Hepatocyte (in vitro differentiated cells): Measurements from ENCODE around the gene ISYNA1. TPM values are rescaled to one million over a fixed set of nuclear protein-coding genes. Genes with fewer than 3 reads are reported as not detected.

Source experiments
- DNase-seq: peaks from one replicate; pipeline ENCODE4 v3.0.0-alpha.2; 2016; ENCODE audit warnings: low spot score
- H2AFZ ChIP-seq: fragments of 200-600 bp; sonication (generic); 2 replicates; pipeline ENCODE4 v1.6.0; 2016; ENCODE audit warnings: antibody characterized with exemption, mild to moderate bottlenecking
- H3K27ac ChIP-seq: fragments of 200-600 bp; sonication (generic); 2 replicates; pipeline ENCODE4 v1.5.1; 2016; ENCODE audit warnings: mild to moderate bottlenecking
- H3K27me3 ChIP-seq: fragments of 200-600 bp; sonication (generic); 2 replicates; pipeline ENCODE4 v1.6.1; 2016
- H3K36me3 ChIP-seq: fragments of 200-600 bp; sonication (generic); replicated peaks from 2 replicates; pipeline ENCODE4 v1.5.1; 2016; ENCODE audit warnings: low read depth; ENCODE audit not compliant: insufficient read depth
- H3K4me1 ChIP-seq: fragments of 200-600 bp; sonication (generic); 2 replicates; pipeline ENCODE4 v1.5.1; 2016; ENCODE audit warnings: mild to moderate bottlenecking, moderate library complexity; ENCODE audit not compliant: insufficient read depth
- H3K4me2 ChIP-seq: fragments of 200-600 bp; sonication (generic); 2 replicates; pipeline ENCODE4 v1.6.0; 2016
- H3K4me3 ChIP-seq: fragments of 200-600 bp; sonication (generic); 2 replicates; pipeline ENCODE4 v1.5.1; 2016; ENCODE audit warnings: mild to moderate bottlenecking
- H3K79me2 ChIP-seq: fragments of 200-600 bp; sonication (generic); 2 replicates; pipeline ENCODE4 v1.6.0; 2017; ENCODE audit warnings: mild to moderate bottlenecking
- H3K9me2 ChIP-seq: fragments of 200-600 bp; sonication (generic); replicated peaks from 2 replicates; pipeline ENCODE4 v1.6.0; 2017; ENCODE audit warnings: mild to moderate bottlenecking; ENCODE audit not compliant: insufficient read depth
- H3K9me3 ChIP-seq: fragments of 200-600 bp; sonication (generic); 2 replicates; pipeline ENCODE4 v1.5.1; 2016; ENCODE audit warnings: low read depth, mild to moderate bottlenecking
- H4K20me1 ChIP-seq: fragments of 200-600 bp; sonication (generic); 2 replicates; pipeline ENCODE4 v1.6.0; 2016; ENCODE audit warnings: mild to moderate bottlenecking; ENCODE audit not compliant: insufficient read depth, poor library complexity, severe bottlenecking
- CTCF ChIP-seq: fragments of 200-600 bp; sonication (generic); IDR thresholded peaks from 2 replicates; pipeline ENCODE4 v1.5.1; 2016; ENCODE audit warnings: antibody characterized with exemption, mild to moderate bottlenecking; ENCODE audit not compliant: poor library complexity
- EZH2 ChIP-seq: fragments of 200-600 bp; sonication (generic); IDR thresholded peaks from 2 replicates; pipeline ENCODE4 v1.6.1; 2016; ENCODE audit warnings: antibody characterized with exemption, mild to moderate bottlenecking, borderline replicate concordance
- EZH2phosphoT487 ChIP-seq: fragments of 200-600 bp; sonication (generic); IDR thresholded peaks from one replicate; pipeline ENCODE4 v1.6.1; 2018; ENCODE audit warnings: antibody characterized with exemption, mild to moderate bottlenecking, low read depth, moderate library complexity; ENCODE audit not compliant: unreplicated experiment, severe bottlenecking
- WGBS: methylation state at CpG from one replicate; pipeline ENCODE4 v1.1.6; 2016; ENCODE audit warnings: low lambda C conversion rate; ENCODE audit errors: missing lambda C conversion rate; 5-methylcytosine and 5-hydroxymethylcytosine counted together
- polyA plus RNA-seq: library from polyadenylated mRNA; unstranded; fragments of >200 nt; fragmentation: Nextera tagmentation; extraction: Ambion mirVana; gene quantifications from 2 replicates; pipeline ENCODE4 v1.2.1, GENCODE V29; 2016
- total RNA-seq: library from RNA; depleted of rRNA; stranded (reverse); fragments of >200 nt; gene quantifications from 2 replicates; pipeline ENCODE4 v1.2.3, GENCODE V29; 2014

ISYNA1 gene
- total RNA-seq (51.5 and 54.9 TPM in 2 replicates), polyA plus RNA-seq (144 and 188 TPM in 2 replicates)

- H4K20me1 ChIP-seq = no peaks in the 10 kb centered on the region
- H3K9me3 ChIP-seq = no peaks in the 10 kb centered on the region
- H3K9me2 ChIP-seq = no peaks in the 10 kb centered on the region
- H2AFZ ChIP-seq = peak within 1 kb of the TSS; percentile 44
- peaks cover 11% of the 10 kb centered on the region for H3K79me2 ChIP-seq
- H3K27ac ChIP-seq = peak within 1 kb of the TSS; percentile 86
- WGBS = under 1% methylated on average over 26 of the region's 99 CpGs
- no peaks in the 10 kb centered on the region for H3K27me3 ChIP-seq
- peak within 1 kb of the TSS; percentile 74 for H3K4me3 ChIP-seq
- H3K4me2 ChIP-seq = peak within 1 kb of the TSS; percentile 95
- H3K36me3 ChIP-seq = no peaks in the 10 kb centered on the region
- no peak for TF ChIP-seq CTCF
- no peak for TF ChIP-seq EZH2phosphoT487
- TF ChIP-seq EZH2 = no peak
- peak; percentile 76 for DNase-seq
- H3K4me1 ChIP-seq = peaks cover 46% of the 10 kb centered on the region
Observed at GRCh38 chr19:18437491-18438330, at the start of gene ISYNA1. TSS of gene ISYNA1 (minus strand) at chr19:18438133. CDS start at chr19:18437979, 154 bp downstream.

- peaks cover 64% of the 10 kb centered on the region for H4K20me1 ChIP-seq
- no peaks in the 10 kb centered on the region for H3K27me3 ChIP-seq
- H3K9me3 ChIP-seq = no peaks in the 10 kb centered on the region
- H2AFZ ChIP-seq = no peak overlapping the region
- H3K4me2 ChIP-seq = peak overlapping the region; percentile 68
- H3K4me1 ChIP-seq = peaks cover 18% of the 10 kb centered on the region
- no peaks in the 10 kb centered on the region for H3K9me2 ChIP-seq
- no peak overlapping the region for H3K27ac ChIP-seq
- DNase-seq = no peak
- WGBS = 97% methylated on average over 8 of the region's 8 CpGs
- peaks cover 95% of the 10 kb centered on the region for H3K79me2 ChIP-seq
- TF ChIP-seq EZH2phosphoT487 = no peak
- H3K36me3 ChIP-seq = no peaks in the 10 kb centered on the region
- no peak overlapping the region for H3K4me3 ChIP-seq
Observed at GRCh38 chr19:18486746-18487145, 48.8 kb upstream of the ISYNA1 start.

- Histone ChIP-seq H3K4me3 (no peak overlapping the region), H4K20me1 (peaks cover 56% of the 10 kb centered on the region)
- 91% methylated on average over 5 of the region's 5 CpGs for WGBS
Observed at GRCh38 chr19:18484992-18485391, 47.1 kb upstream of the ISYNA1 start.

More at GRCh38 chr19:18484992-18485391, 47.1 kb upstream of the ISYNA1 start:
- H3K4me1 ChIP-seq = peaks cover 22% of the 10 kb centered on the region
- DNase-seq = no peak
- no peak overlapping the region for H2AFZ ChIP-seq
- TF ChIP-seq EZH2phosphoT487 (no peak), EZH2 (no peak), CTCF (no peak)
- no peaks in the 10 kb centered on the region for H3K36me3 ChIP-seq
- H3K4me2 ChIP-seq = no peak overlapping the region
- H3K9me3 ChIP-seq = no peaks in the 10 kb centered on the region
- H3K79me2 ChIP-seq = peaks cover 94% of the 10 kb centered on the region
- no peaks in the 10 kb centered on the region for H3K9me2 ChIP-seq
- no peak overlapping the region for H3K27ac ChIP-seq
- H3K27me3 ChIP-seq = no peaks in the 10 kb centered on the region
